Subcutaneous adipose tissue (tissue), 4 donors: ENCODE data around the gene FAM186B. TPM values are rescaled to one million over a fixed set of nuclear protein-coding genes. Genes with fewer than 3 reads are reported as not detected.

ENCODE experiments used
- CTCF ChIP-seq: fragments of 450-650 bp; IDR thresholded peaks from one replicate; pipeline ENCODE4 v1.5.1; 2016; ENCODE audit warnings: low read depth, mild to moderate bottlenecking, control low read depth, antibody characterized with exemption, moderate library complexity
- total RNA-seq, 4 donors: library from RNA; depleted of rRNA; stranded (reverse); fragments of >200 nt; gene quantifications; one replicate each; pipeline ENCODE4 v1.1.0, GENCODE V29; 2016

Gene FAM186B
- total RNA-seq, 4 donors from 2014 or later, result 0.17 to 0.66 (median 0.53) TPM

GRCh38 chr12:49626169-49626835, 20.9 kb upstream of the FAM186B start:
- no peak for TF ChIP-seq CTCF

GRCh38 chr12:49624921-49625577, 19.6 kb upstream of the FAM186B start:
- no peak for TF ChIP-seq CTCF

GRCh38 chr12:49623142-49623904, 17.9 kb upstream of the FAM186B start, which contains the start of gene PRPF40B:
PRPF40B (plus strand) TSS chr12:49623561; CDS start chr12:49623591, 30 bp downstream.
- no peak for TF ChIP-seq CTCF

- no peak for TF ChIP-seq CTCF
These were observed 17.2 kb upstream of the FAM186B start for GRCh38 chr12:49622501-49623141.

GRCh38 chr12:49621651-49622500, 16.4 kb upstream of the FAM186B start:
- no peak for TF ChIP-seq CTCF

- TF ChIP-seq CTCF, result no peak
These were observed 13.8 kb upstream of the FAM186B start for GRCh38 chr12:49619286-49619685.
